ENCODE measurements around the gene FOXL2.

FOXL2 gene

DNA sequence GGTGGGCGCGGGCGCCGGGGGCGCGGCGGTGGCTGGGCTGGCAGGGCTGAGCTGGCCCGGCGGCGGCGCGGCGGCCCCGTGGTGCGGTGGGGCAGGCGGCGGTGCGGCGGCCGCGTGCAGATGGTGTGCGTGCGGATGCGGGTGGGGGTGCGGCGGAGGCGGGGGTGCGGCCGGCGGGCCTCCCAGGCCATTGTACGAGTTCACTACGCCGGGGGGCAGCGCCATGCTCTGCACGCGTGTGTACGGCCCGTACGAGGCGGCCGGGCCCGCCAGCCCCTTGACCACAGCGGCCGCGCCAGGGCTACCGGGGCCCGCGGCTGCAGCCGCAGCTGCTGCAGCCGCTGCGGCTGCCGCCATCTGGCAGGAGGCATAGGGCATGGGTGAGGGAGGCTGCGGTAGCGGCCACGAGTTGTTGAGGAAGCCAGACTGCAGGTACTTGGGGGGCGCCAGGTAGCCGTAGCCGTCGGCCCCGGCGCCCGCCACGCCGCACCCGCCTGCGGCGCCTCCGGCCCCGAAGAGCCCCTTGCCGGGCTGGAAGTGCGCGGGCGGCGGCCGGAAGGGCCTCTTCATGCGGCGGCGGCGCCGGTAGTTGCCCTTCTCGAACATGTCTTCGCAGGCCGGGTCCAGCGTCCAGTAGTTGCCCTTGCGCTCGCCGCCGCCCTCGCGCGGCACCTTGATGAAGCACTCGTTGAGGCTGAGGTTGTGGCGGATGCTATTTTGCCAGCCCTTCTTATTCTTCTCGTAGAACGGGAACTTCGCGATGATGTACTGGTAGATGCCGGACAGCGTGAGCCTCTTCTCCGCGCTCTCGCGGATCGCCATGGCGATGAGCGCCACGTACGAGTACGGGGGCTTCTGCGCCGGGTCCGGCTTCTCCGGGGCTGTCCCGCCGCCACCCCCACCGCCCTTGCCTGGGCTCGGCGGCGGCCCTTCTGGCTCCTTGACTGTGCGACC, 951 bp downstream of the FOXL2 start:
- DNase-seq (ENCODE audit: low spot score), result peak; percentile 58

DNA sequence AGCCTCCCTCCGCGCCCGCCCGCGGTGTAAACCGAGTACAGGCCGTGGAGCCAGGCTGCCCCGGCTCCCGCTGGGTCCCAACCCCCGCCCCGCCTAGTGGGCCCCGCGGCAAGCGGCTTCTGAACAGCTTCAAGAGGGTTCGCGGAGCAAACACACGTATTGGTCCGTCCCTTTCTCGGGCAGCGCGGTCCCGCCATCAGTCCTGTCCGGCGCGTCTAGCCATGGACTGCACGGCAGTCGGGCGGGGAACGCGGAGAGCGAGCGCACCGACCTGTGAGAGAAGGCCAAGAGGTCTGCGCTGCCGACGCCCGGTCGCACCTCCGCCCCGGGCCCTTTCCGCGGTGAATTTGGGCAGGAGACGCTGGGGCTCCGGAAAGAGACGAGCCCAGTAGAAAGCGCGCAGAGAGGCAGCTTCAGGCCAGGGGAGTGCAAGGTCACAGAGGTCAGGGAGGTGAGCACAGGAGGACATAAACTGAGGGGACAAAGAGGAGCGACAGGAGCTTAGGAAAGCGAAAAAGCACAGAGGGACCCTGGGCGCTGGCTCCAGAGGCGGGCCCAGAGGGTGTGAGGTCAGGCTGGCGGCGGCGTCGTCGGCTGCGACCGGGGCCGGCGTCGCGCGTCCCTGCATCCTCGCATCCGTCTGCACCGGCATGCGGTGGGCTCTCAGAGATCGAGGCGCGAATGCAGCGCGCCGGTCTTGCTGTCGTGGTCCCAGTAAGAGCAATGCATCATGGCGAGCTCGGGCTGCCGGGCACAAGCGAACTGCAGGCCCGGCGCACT, 1.8 kb downstream of the FOXL2 start:
- no peak for DNase-seq (ENCODE audit: low spot score)

DNA sequence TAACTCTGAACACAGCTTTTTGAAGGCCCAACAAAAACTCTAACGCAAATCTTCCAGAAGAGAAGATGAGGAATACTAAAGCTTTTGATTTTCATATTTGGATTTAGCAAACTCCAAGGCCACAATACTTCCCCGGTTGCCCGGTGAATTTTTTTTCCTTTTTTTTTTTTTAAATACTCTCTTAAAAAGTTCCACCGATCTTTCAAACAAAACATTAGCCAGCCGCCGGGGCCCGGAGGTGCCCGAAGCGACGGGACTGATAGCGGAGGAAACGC, 2.3 kb downstream of the FOXL2 start:
- DNase-seq (ENCODE audit: low spot score), result no peak

DNA sequence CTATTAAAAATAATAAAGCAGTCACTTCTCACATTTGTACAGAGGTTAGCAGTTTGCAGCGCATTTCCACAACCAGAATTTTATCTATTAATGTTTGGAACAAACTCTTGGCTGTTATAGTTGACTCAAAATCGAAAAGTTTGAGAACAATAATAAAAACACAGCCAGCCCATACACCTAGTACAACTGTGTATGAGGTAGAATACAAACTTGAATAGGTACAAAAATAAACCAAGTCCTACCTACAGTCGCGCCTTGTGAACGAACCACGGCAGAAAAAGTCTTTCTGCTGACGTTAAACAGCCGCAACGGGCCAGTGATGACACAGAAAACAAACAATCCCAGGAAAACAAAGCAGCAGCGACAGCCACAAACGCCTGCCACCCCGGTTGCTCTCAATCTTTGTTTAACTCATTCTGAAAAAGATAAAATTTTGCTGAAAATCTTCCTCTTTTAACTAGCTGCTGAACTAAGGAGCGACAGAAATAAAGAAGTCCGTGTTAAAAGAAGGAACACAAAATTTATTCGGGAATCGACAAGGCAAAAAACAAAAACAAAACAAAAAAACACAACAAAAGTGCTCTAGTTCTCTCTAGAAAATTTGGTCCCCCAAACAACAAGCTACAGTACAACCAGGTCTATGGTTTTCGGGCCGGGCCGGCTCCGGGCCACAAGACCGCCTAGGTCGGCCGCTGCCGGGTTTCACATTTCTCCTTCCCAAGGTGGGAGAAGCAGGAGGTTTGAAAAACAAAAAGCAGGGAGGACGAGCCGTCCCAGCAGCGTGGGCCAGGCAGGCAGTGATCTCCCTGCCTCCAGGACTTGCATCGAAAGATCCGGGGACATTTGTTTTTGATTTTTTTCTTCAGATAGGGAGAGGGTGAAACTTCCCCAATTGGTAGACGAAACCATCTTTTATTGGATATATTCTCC, 2.9 kb downstream of the FOXL2 start:
- no peak for DNase-seq (ENCODE audit: low spot score)

DNA sequence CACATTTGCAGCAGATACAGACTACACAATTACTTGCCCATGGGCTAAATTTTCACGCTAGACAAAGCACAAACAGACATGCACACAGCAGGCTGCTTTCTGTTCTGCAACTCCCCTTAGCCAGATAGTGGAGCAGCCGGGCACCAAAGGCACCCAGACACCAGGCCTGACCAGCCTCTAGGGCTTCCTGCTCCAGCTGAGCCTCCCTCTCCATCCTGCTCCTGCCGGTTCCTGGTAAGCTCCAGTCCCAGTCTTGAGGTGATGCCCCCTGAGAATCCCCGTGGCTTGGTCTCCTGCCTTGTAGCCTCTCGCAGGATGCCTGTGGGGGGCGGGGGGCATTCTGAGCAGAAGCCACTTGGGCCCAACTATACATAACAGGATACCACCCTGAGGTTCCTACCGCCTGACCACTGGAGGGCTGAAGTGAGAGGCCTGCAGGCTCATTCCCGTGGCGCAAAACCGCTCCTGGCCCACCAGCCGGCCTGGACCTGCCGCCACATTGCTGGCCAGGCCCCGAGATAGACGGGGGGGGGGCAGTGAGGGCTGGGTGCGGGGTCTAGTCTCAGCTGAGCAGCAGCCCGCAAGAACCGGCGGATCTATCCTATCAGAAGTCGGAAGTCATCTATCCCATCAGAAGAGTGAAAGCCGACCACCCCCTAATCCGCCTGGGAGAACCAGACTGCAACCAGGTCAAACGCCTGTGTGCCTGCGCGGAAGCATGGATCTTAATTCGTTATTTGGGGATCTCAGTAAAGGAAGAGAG, 3.9 kb downstream of the FOXL2 start:
- DNase-seq (ENCODE audit: low spot score), result no peak

- DNase-seq (ENCODE audit: low spot score), result no peak
These were observed 4.7 kb downstream of the FOXL2 start for GRCh38 chr3:138942271-138942670.

- DNase-seq (ENCODE audit: low spot score), result peak; percentile 32
These were observed 5.6 kb downstream of the FOXL2 start for GRCh38 chr3:138941259-138941885.

GRCh38 chr3:138940446-138940845, 6.5 kb downstream of the FOXL2 start:
- DNase-seq (ENCODE audit: low spot score), result no peak

DNA sequence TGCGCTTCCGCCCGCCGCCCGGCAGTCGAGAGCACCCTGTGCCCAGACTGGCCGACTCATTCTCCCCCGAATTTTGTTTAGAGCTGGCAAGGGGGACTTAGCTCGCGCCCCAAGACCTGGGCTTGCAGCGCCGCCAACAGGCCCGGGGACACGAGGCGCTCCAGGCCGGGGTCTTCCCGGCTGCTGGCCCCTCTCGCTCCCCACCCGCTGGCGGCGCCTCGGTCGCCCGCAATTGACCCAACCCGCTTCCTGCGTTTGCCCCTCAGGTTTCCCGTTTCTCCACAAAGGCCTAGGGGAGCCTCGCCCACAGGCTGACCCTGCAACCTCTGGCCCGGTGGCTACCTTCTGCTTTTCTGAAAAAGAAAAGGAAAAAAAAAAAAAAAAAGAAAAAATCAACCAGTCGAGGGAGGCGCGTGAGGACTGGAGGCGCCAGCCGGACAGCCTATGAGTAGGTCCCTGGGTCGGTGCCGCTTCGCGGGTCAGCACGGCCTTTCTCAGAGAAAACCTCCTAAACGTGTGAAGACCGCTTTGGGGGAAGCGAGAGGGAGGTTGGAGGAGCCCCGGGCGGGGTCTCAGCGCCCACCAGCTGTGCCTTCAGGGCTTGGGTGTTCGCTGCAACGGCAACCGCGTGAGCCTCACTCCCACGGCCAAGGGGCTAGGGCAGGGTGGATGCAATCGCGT, 7.2 kb downstream of the FOXL2 start:
- no peak for DNase-seq (ENCODE audit: low spot score)

- no peak for DNase-seq (ENCODE audit: low spot score)
These were observed 7.9 kb downstream of the FOXL2 start for GRCh38 chr3:138938877-138939560.

GRCh38 chr3:138938056-138938876, 8.7 kb downstream of the FOXL2 start:
- DNase-seq (ENCODE audit: low spot score), result no peak

- no peak for DNase-seq (ENCODE audit: low spot score)
These were observed 9.3 kb downstream of the FOXL2 start for GRCh38 chr3:138937690-138938055.

GRCh38 chr3:138936741-138937689, 9.9 kb downstream of the FOXL2 start:
- no peak for DNase-seq (ENCODE audit: low spot score)

GRCh38 chr3:138935863-138936740, 10.8 kb downstream of the FOXL2 start:
- peak; percentile 93 for DNase-seq (ENCODE audit: low spot score)

- DNase-seq (ENCODE audit: low spot score), result no peak
These were observed 11.5 kb downstream of the FOXL2 start for GRCh38 chr3:138935505-138935862.

DNA sequence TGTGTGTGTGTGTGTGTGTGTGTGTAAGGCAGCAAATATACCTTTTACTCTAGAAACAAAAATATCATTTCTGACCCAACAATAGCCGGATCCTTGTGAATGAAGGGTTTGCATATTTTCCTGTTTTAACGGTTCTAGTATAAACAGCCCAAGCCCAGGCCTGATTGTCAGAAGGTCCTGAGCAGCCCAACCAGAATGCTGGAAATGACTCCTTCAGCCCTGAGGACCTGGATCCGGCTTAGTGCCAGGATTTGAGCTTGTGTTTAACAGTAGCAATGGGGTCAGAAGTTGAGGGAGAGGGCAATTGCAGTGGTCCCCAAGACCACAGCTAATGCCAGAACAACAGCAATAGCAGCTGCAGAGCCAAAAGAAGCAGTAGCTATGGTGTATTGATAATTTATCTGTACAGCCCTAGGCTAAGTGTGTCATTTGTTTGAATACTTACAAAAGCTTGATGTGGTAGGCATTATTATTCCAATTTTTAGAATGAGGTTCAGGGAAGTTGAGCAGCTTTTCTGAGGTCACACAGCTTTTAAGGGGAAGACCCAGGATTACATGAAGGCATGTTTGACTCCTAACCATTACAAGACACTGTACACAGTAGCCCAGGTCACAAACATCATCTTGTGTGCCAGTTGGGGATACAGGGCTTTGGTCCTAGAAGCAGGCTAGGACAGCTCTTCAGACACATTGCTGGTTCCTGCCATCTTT, 12.8 kb downstream of the FOXL2 start:
- DNase-seq (ENCODE audit: low spot score), result no peak

Data from GM03348 (cell line).